OCI-LY1 (cell line): ENCODE data around the gene RNF157.

ENCODE experiments used
- H2AFZ ChIP-seq: fragments of 200-600 bp; sonication (generic), shearing (Covaris generic); 2 replicates; pipeline ENCODE4 v1.6.0; 2014; ENCODE audit warnings: antibody characterized with exemption, mild to moderate bottlenecking, low read length
- H3F3A ChIP-seq: fragments of 200-600 bp; sonication (generic), shearing (Covaris generic); 2 replicates; pipeline ENCODE4 v1.6.0; 2014; ENCODE audit warnings: mild to moderate bottlenecking, antibody characterized with exemption, low read length, moderate library complexity; ENCODE audit not compliant: insufficient read depth
- H3K27ac ChIP-seq: fragments of 200-600 bp; sonication (generic); 2 replicates; pipeline ENCODE4 v1.5.1; 2014; ENCODE audit warnings: low read length, mixed run types, mild to moderate bottlenecking, low read depth; ENCODE audit not compliant: poor library complexity, severe bottlenecking
- H3K27me3 ChIP-seq: fragments of 200-600 bp; sonication (generic); 2 replicates; pipeline ENCODE4 v1.6.0; 2014; ENCODE audit warnings: antibody characterized with exemption, mild to moderate bottlenecking, low read length, moderate library complexity; ENCODE audit not compliant: insufficient read depth
- H3K36me3 ChIP-seq: fragments of 200-600 bp; sonication (generic); 2 replicates; pipeline ENCODE4 v1.6.1; 2014; ENCODE audit warnings: mild to moderate bottlenecking, antibody characterized with exemption, low read length, moderate library complexity, mixed read lengths; ENCODE audit not compliant: insufficient read depth
- H3K4me1 ChIP-seq: fragments of 200-600 bp; sonication (generic); 2 replicates; pipeline ENCODE4 v1.5.1; 2014; ENCODE audit warnings: mild to moderate bottlenecking, low read length, moderate library complexity; ENCODE audit not compliant: insufficient read depth, severe bottlenecking
- H3K4me2 ChIP-seq: fragments of 200-600 bp; sonication (generic), shearing (Covaris generic); 2 replicates; pipeline ENCODE4 v1.6.1; 2014; ENCODE audit warnings: low read length
- H3K4me3 ChIP-seq: fragments of 200-600 bp; sonication (generic); 2 replicates; pipeline ENCODE4 v1.5.1; 2014; ENCODE audit warnings: low read length, low read depth, mild to moderate bottlenecking, mixed read lengths; ENCODE audit not compliant: poor library complexity, severe bottlenecking
- H3K79me2 ChIP-seq: fragments of 200-600 bp; shearing (Covaris generic); 2 replicates; pipeline ENCODE4 v1.6.1; 2016; ENCODE audit warnings: mixed run types, low read length, mixed read lengths; ENCODE audit not compliant: insufficient read depth
- H3K9ac ChIP-seq: fragments of 200-600 bp; sonication (generic), shearing (Covaris generic); 2 replicates; pipeline ENCODE4 v1.6.1; 2014; ENCODE audit warnings: mild to moderate bottlenecking, low read length, mixed read lengths
- H3K9me2 ChIP-seq: fragments of 200-600 bp; sonication (generic), shearing (Covaris generic); 2 replicates; pipeline ENCODE4 v1.6.1; 2014; ENCODE audit warnings: low read depth, mild to moderate bottlenecking, low read length, mixed read lengths
- H3K9me3 ChIP-seq: fragments of 200-600 bp; shearing (Covaris generic); 2 replicates; pipeline ENCODE4 v1.6.1; 2014; ENCODE audit warnings: low read length, mixed read lengths
- H4K20me1 ChIP-seq: fragments of 200-600 bp; sonication (generic), shearing (Covaris generic); 2 replicates; pipeline ENCODE4 v1.6.0; 2016; ENCODE audit warnings: mild to moderate bottlenecking, low read length; ENCODE audit not compliant: insufficient read depth
- CTCF ChIP-seq: fragments of 200-600 bp; sonication (generic), shearing (Covaris generic); IDR thresholded peaks from 2 replicates; pipeline ENCODE4 v1.5.1; 2017; ENCODE audit warnings: mild to moderate bottlenecking, antibody characterized with exemption, low read length, moderate library complexity, mixed read lengths
- EZH2 ChIP-seq: fragments of 200-600 bp; sonication (generic), shearing (Covaris generic); IDR thresholded peaks from 2 replicates; pipeline ENCODE4 v1.8.0; 2017; ENCODE audit warnings: borderline replicate concordance, mixed run types, mild to moderate bottlenecking, antibody characterized with exemption, low read length, moderate library complexity, mixed read lengths

Gene RNF157

GRCh38 chr17:76132574-76133338 lies 107.5 kb downstream of the RNF157 start:
- no peak overlapping the region for H3K4me3 ChIP-seq
- H3K27ac ChIP-seq: no peak overlapping the region
- no peaks in the 10 kb centered on the region for H4K20me1 ChIP-seq
- H3K36me3 ChIP-seq: no peaks in the 10 kb centered on the region
- no peaks in the 10 kb centered on the region for H3K9me2 ChIP-seq
- no peak overlapping the region for H3K4me2 ChIP-seq
- no peaks in the 10 kb centered on the region for H3K4me1 ChIP-seq
- H3K27me3 ChIP-seq: peaks cover 15% of the 10 kb centered on the region
- no peaks in the 10 kb centered on the region for H3K79me2 ChIP-seq
- no peaks in the 10 kb centered on the region for H3F3A ChIP-seq
- H2AFZ ChIP-seq: no peak overlapping the region
- H3K9ac ChIP-seq: no peak overlapping the region
- no peaks in the 10 kb centered on the region for H3K9me3 ChIP-seq
- TF ChIP-seq EZH2: no peak
- TF ChIP-seq CTCF: no peak

- Histone ChIP-seq H3K4me3 (no peak overlapping the region), H3K9ac (no peak overlapping the region), H3F3A (no peaks in the 10 kb centered on the region), H3K79me2 (no peaks in the 10 kb centered on the region), H3K4me2 (no peak overlapping the region), H3K27ac (no peak overlapping the region), H4K20me1 (no peaks in the 10 kb centered on the region), H3K36me3 (no peaks in the 10 kb centered on the region), H3K4me1 (no peaks in the 10 kb centered on the region), H3K27me3 (peaks cover 15% of the 10 kb centered on the region), H3K9me3 (no peaks in the 10 kb centered on the region), H3K9me2 (no peaks in the 10 kb centered on the region), H2AFZ (no peak overlapping the region)
- no peak for TF ChIP-seq CTCF
These were observed 108.4 kb downstream of the RNF157 start for GRCh38 chr17:76131692-76132573.

GRCh38 chr17:76131051-76131691 lies 109.1 kb downstream of the RNF157 start:
- Histone ChIP-seq H3K4me2 (no peak overlapping the region), H3K79me2 (no peaks in the 10 kb centered on the region), H4K20me1 (no peaks in the 10 kb centered on the region), H3F3A (no peaks in the 10 kb centered on the region), H3K9me3 (no peaks in the 10 kb centered on the region), H3K9ac (no peak overlapping the region), H3K9me2 (no peaks in the 10 kb centered on the region), H2AFZ (no peak overlapping the region), H3K4me1 (no peaks in the 10 kb centered on the region), H3K4me3 (no peak overlapping the region), H3K36me3 (no peaks in the 10 kb centered on the region), H3K27me3 (peaks cover 15% of the 10 kb centered on the region), H3K27ac (no peak overlapping the region)
- TF ChIP-seq CTCF (no peak), EZH2 (no peak)
